NB4 (cell line): Measurements from ENCODE around the gene GAS6.

Source experiments
- DNase-seq: peaks from one replicate; pipeline ENCODE4 v3.0.0; 2010; ENCODE audit warnings: low read depth
- H3K4me3 ChIP-seq: one replicate; pipeline ENCODE4 v1.5.1; 2011; ENCODE audit warnings: mild to moderate bottlenecking, low read depth, low read length, moderate library complexity
- CTCF ChIP-seq: IDR thresholded peaks from one replicate; pipeline ENCODE4 v1.5.1; 2012; ENCODE audit warnings: low read depth, low read length
- MAX ChIP-seq: IDR thresholded peaks from 2 replicates; pipeline ENCODE4 v1.6.1; 2011; ENCODE audit warnings: low read depth, low read length
- MYC ChIP-seq: IDR thresholded peaks from 2 replicates; pipeline ENCODE4 v1.6.1; 2011; ENCODE audit warnings: low read depth, low read length
- POLR2A ChIP-seq: IDR thresholded peaks from 2 replicates; pipeline ENCODE4 v1.6.1; 2011; ENCODE audit warnings: mild to moderate bottlenecking; ENCODE audit not compliant: insufficient read length; ENCODE audit errors: extremely low read depth

GAS6 gene

GRCh38 chr13:113901642-113902041, 37.8 kb upstream of the GAS6 start:
- TF ChIP-seq CTCF (no peak), MAX (no peak), POLR2A (no peak), MYC (no peak)
- no peak for DNase-seq
- H3K4me3 ChIP-seq: no peak overlapping the region

- no peak overlapping the region for H3K4me3 ChIP-seq
- TF ChIP-seq MAX: no peak
- DNase-seq: no peak
Measured at GRCh38 chr13:113901231-113901630, 37.4 kb upstream of the GAS6 start.

GRCh38 chr13:113900646-113901045, 36.8 kb upstream of the GAS6 start:
- TF ChIP-seq CTCF (no peak), POLR2A (no peak), MAX (no peak), MYC (no peak)
- H3K4me3 ChIP-seq: no peak overlapping the region
- no peak for DNase-seq

GRCh38 chr13:113898391-113898790, 34.5 kb upstream of the GAS6 start:
- H3K4me3 ChIP-seq: no peak overlapping the region
- TF ChIP-seq CTCF (no peak), POLR2A (no peak), MAX (no peak), MYC (no peak)
- DNase-seq: no peak

GRCh38 chr13:113897966-113898365, 34.1 kb upstream of the GAS6 start:
- TF ChIP-seq MYC (no peak), CTCF (no peak), POLR2A (no peak), MAX (no peak)
- DNase-seq: no peak

GRCh38 chr13:113897161-113897560, 33.3 kb upstream of the GAS6 start:
- TF ChIP-seq MYC (no peak), CTCF (no peak), POLR2A (no peak), MAX (no peak)
- DNase-seq: no peak
- no peak overlapping the region for H3K4me3 ChIP-seq

More at GRCh38 chr13:113897966-113898365, 34.1 kb upstream of the GAS6 start:
- no peak overlapping the region for H3K4me3 ChIP-seq
